HG03095 (cell line): ENCODE data around the gene ERRFI1.
A peak's percentile ranks its signal among the peaks of the same experiment; 100 is the strongest.

ENCODE experiments used
- ATAC-seq: cut with Tn5 transposase; IDR thresholded peaks from one replicate; pipeline ENCODE4 v1.9.1; 2021; ENCODE audit warnings: moderate library complexity; ENCODE audit not compliant: unreplicated experiment

ERRFI1 gene

DNA sequence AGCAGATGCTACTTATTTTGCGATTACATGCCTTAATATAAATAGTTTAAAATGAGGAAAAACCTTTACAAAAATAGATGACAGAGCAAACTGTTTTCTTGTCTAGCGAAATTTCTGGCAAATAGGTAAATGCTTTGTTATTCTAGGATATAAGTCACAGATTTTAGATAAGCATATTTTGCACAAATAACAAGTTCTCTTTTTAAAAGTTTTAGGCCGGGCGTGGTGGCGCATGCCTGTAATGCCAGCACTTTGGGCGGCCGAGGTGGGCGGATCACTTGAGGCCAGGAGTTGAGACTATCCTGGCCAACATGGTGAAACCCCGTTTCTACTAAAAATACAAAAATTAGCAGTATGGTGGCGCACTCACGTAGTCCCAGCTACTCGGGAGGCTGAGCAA, 20.3 kb upstream of the ERRFI1 start:
- ATAC-seq, result no peak

- no peak for ATAC-seq
These were observed 17.5 kb upstream of the ERRFI1 start for GRCh38 chr1:8043621-8044020.

- no peak for ATAC-seq
These were observed 16.0 kb upstream of the ERRFI1 start for GRCh38 chr1:8042134-8042533.

DNA sequence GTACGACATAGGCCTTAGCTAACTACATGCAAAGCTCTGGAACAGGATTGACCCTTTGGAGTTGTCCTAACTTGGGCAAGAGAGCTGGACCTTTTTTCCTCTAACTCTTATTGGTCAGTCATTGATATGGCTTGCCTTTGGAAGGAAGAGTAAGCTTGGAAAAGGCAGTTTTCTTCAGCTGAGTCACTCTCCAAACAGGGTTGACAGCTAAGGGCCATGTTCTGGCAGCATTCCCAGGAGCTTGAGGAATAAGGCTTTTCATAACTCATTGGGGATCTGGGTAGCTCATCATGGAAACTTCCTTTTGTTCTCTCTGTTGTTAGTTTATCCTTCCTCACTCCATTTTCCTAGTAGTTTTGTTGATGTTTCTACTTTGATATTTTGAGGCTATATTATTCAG, 14.5 kb upstream of the ERRFI1 start:
- ATAC-seq, result no peak

DNA sequence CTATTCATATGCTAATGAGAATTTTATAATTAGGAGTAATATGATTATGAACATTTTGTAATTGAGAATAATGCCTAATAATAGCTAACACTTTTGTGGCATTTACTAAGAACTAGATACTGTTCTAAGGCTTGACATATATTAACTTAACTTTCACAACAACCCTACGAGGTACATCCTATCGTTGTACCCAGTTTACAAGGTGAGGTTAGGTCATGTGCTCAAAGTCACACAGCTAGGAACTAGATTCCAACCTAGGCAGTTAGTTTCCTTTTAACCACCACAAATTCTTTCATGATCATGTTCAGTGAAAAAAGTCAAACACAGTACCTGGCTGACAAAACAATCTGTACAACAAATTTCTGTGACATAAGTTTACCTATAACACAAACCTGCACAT, 13.0 kb upstream of the ERRFI1 start:
- no peak for ATAC-seq

- ATAC-seq, result no peak
These were observed 9.2 kb upstream of the ERRFI1 start for GRCh38 chr1:8035289-8035688.

GRCh38 chr1:8033322-8033721, 7.2 kb upstream of the ERRFI1 start:
- ATAC-seq, result no peak

DNA sequence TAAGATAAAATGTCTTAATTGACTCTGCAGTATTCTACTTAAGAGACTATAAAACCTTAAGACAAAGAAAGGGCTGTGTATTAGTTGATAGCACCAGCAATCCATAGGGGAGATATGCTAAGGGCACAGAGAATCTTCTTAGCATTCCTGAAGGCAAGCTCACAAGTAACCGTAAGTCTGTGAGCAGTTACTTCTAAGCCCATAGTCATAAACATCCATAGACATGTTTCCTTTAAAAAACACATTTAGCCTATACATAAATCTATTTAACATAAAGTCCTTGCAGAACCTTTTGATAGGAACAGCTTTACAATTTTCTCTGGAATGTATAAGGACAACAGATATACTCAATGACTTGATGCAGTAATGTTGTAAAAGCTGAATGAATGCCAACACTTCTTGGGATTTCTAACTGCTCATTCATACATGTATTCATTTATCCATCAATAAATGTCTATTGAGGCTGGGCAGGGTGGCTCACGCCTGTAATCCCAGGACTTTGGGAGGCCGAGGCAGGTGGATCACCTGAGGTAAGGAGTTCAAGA, 6.3 kb upstream of the ERRFI1 start:
- ATAC-seq, result no peak

- no peak for ATAC-seq
These were observed 5.2 kb upstream of the ERRFI1 start for GRCh38 chr1:8031176-8031785.

DNA sequence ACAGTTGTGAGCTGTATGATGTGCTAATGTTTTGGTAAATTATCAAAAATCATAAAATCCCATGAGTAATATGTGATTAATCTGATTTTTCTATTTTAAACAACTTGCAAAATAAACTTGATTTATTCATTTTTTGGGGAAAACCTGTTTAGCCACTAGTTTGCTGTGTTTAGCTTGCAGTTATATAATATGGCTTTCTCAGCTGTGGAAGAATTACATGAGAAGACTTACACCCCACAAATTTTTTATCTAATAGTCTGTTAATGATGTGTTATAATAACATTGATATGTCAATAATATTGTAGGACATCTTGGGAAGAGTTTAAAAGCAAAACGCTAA, 2.4 kb upstream of the ERRFI1 start:
- ATAC-seq, result no peak

DNA sequence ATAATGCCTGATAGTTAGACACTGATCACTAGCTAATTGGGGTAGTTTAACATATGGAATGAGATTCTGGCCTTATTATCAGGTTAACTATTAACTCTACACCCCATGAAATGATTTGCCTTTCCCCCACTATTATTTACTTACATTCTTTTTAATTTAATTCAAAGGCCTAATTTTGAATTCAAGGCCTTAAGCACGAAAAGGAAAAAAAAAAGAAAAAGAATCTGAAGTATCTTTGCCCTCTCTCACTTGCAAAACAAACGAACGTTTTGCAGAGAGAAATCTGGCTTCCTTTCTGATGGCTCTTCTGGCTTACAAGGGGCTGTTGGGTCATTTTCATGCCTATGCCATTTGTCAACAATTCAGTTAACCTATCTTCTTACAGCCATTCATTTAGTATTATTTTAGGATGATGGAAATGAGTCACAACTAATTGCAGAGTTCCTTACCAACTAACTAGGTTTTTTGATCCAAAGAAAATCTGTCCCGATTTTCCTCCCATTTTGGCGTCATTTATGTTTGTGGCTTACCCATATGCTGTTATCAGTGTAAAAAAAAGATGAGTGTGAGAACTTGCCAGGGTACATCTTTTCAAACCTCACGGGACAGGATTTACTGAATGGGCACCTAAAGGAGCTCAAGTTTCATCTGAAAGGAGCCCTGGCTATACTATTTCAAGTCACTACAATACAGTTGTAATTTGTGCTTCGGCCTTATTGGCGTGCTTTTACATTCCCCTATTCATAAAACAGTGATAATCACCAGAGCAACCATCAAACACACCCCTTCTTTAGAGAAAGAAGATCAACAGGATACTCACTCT, 1.9 kb upstream of the ERRFI1 start:
- no peak for ATAC-seq

DNA sequence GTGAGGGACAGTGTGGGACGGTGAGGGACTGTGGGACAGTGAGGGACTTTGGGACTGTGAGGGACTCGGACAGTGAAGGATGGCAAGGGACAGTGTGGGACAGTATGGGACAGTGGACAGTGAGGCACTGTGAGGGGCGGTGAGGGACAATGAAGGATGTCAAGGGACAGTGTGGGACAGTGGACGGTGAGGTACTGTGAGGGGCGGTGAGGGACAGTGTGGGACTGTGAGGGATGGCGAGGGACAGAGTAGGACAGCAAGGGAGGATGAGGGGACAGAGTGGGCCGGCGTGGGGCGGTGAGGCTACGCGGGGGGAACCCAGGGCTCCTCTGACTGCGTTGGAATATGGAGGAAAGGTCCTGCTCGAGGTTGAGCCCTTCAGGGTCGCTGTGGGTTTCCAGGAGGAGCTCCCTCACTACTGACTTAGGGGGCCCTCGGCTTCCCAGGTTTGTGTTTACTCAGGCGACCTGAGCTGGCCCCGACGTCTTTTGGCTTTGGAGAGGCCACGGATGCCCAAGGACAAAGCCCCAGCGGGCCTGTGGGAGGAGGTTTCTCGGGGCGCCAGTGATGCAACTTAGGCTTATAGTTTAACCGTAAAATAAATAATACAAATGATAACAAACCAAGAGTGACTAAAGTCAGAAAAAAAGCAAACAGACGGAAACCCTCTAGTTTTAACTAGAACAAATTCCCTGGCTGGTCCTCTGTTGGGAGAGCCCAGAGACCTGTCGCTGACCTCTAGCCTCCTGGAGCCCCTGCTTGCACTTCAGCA, 1.1 kb upstream of the ERRFI1 start:
- no peak for ATAC-seq

- ATAC-seq, result peak; percentile 22
These were observed 401 bp downstream of the ERRFI1 start for GRCh38 chr1:8025671-8026144.

GRCh38 chr1:8025061-8025670, 943 bp downstream of the ERRFI1 start:
- ATAC-seq, result no peak

DNA sequence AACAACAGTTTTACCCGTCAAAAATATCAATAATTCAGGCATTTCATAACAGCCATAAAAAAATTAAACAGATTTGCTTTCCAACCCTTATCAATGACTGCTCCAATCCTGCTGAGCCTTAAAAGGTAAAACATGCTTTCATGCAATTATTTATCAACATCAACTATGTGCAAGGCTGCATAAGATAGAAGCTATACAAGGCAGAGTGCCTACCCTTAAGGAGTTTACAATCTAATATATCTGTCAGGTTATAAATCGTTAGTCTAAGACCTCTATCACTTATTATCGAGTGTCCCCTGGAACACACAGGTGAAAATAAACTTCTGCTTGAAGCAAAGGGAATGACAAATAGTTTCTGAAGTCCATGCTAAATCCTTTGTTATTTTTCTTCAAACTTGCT, 1.8 kb downstream of the ERRFI1 start:
- ATAC-seq, result no peak

DNA sequence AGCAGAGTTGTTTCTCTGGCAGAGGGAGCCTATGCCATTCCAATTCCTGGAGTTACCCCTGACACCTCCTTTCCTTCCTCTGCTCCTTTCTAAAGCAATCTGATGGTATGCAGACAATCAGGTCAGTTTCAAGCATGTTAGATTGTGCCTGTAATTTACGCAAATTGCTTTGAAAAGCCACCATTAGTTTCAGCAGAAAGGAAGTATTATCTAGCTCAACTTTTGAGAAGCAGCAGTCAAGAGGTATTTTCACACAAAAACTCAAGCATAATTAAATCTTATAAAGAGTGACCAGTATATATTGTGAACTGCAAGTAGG, 2.2 kb downstream of the ERRFI1 start:
- no peak for ATAC-seq

- no peak for ATAC-seq
These were observed 2.7 kb downstream of the ERRFI1 start for GRCh38 chr1:8023287-8023994.

DNA sequence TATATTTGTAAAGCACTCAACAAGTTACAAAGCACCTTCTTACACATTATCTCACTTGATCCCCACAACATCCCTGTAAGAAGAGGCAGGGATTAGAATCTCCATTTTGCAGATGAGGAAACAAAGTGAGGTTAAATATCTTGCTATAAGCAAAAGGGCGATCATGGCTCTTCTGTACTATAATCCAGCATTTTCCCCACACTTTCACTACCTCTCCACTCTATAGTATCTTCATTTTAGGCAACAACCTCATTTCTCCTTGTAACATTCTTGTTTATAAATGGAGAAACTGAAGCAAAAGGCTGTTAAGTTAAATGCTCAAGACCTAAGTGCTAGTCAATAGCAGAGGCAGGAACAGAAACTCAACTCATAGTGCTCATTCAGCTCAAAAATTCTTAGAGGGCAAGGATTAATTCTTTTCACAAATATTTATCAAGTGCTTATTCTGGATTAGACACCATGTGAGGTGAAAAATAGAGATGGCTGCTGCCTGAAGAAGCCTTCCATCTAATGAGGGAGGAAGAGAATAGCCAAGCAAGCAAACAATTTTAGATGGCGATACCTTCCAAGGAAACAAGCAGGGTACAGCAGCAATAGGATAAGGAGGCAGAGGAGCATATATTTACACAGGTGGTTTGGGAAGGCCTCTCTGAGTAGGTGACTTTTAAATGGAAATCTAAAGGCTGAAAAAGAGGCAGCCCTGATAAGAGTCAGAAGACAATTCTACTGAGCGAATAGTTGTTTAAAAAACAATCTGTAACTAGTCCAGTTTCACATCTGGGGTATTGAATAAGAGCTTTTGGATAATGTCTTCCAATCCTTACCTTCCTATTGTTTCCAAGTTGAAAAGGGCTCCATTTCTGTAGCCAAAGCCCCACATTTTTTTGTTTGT, 3.5 kb downstream of the ERRFI1 start:
- ATAC-seq, result no peak

DNA sequence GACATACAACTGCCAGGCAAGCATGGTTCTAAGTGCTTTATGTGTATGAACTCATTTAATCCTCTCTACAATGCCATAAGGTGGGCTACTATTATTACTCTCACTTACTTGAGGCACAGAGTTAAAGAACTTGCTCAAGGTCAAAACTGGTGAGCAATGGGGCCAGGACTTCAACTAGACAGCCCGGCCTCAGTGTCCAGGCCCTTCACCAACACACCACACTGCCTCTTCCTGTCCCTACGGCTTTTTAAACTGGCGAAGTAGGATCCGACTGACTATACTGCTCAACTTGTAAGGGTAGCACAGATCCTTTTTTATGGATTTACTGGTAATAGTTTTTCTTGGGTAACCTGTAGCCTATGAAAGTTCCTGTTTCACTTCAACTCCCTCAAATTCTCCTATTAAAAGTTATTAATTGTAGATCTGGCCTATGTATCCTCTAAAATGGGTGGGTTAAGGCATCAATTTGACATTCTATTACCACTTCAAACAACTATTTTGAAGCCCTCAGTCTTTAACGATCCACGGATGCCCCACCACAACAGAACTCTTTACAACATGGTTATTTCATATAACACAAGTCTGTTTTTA, 4.3 kb downstream of the ERRFI1 start:
- ATAC-seq, result no peak
